ENCODE results near the gene CAMK1D.

CAMK1D gene

DNA sequence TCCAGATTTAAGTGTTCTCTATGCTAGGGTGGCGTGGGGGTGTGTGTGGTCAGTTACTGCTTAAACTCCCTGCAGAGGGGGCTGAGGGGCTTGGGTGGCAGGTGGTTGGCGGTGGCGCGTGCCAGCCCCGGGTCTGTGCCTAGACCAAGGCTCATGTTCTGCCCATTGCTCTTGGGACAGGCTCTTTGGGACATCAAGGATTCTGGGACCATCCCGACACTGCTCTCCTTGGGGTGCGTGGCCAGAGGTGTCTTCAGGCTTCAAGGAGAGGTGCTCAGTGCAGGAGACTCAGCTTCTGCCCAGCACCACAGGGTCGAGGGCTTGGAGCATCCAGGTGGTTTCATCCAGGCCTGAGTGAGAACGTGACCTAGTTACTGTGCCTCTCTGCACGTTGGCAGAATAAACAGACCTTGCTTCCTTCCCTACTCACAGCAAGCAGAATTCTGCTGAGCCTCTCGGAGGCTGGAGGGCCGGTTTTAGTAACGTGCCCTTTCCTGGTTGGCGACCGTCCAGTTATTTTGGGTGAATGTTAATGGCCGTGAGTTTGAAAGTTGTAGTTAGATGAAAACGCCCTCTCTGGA is 39.9 kb downstream of the CAMK1D start:
- Histone ChIP-seq H3K27ac (no peak overlapping the region), H3K79me2 (ENCODE audit: insufficient read depth, low read depth) (peaks cover 23% of the 10 kb centered on the region), H3K4me2 (no peak overlapping the region), H2AFZ (ENCODE audit: low read depth) (no peak overlapping the region), H3K36me3 (ENCODE audit: insufficient read depth) (no peaks in the 10 kb centered on the region), H3K9ac (no peak overlapping the region), H3K4me1 (ENCODE audit: low read depth, poor library complexity, severe bottlenecking) (no peaks in the 10 kb centered on the region), H4K20me1 (ENCODE audit: insufficient read depth) (no peaks in the 10 kb centered on the region), H3K4me3 (IDR thresholded peaks at IDR 0.05; ENCODE audit: insufficient read depth, low read depth, low read length) (no peak overlapping the region), H3K27me3 (ENCODE audit: insufficient read depth, low read depth) (no peaks in the 10 kb centered on the region)
- TF ChIP-seq, protein P1, sequence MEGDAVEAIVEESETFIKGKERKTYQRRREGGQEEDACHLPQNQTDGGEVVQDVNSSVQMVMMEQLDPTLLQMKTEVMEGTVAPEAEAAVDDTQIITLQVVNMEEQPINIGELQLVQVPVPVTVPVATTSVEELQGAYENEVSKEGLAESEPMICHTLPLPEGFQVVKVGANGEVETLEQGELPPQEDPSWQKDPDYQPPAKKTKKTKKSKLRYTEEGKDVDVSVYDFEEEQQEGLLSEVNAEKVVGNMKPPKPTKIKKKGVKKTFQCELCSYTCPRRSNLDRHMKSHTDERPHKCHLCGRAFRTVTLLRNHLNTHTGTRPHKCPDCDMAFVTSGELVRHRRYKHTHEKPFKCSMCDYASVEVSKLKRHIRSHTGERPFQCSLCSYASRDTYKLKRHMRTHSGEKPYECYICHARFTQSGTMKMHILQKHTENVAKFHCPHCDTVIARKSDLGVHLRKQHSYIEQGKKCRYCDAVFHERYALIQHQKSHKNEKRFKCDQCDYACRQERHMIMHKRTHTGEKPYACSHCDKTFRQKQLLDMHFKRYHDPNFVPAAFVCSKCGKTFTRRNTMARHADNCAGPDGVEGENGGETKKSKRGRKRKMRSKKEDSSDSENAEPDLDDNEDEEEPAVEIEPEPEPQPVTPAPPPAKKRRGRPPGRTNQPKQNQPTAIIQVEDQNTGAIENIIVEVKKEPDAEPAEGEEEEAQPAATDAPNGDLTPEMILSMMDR (conservative IDR thresholded peaks at IDR 0.05; ENCODE audit: low read depth, low read length) = no peak

DNA sequence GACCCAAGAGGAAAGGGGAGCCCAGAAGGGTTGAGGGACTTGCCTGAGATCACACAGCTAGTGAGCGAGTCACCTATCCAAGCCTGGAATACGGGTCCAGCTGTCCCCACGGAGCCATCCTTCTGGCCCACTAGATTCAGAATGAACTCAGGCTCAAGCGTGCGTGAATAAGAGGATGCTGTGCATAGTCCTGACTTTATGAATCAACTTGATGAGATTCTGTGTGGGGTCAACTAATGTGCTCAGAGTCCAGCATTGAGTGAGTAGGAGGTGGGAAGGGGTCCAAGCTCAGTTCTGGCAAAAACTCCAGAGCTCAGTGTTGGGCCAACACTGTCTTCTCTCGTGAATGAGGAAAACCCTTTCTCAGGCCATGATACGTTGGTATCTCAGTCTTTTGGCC is 41.4 kb downstream of the CAMK1D start:
- Histone ChIP-seq H3K36me3 (ENCODE audit: insufficient read depth) (no peaks in the 10 kb centered on the region), H3K79me2 (ENCODE audit: insufficient read depth, low read depth) (peaks cover 27% of the 10 kb centered on the region), H2AFZ (ENCODE audit: low read depth) (no peak overlapping the region), H3K9ac (no peak overlapping the region), H4K20me1 (ENCODE audit: insufficient read depth) (no peaks in the 10 kb centered on the region), H3K4me1 (ENCODE audit: low read depth, poor library complexity, severe bottlenecking) (no peaks in the 10 kb centered on the region), H3K27ac (no peak overlapping the region), H3K27me3 (ENCODE audit: insufficient read depth, low read depth) (no peaks in the 10 kb centered on the region), H3K4me2 (no peak overlapping the region), H3K4me3 (IDR thresholded peaks at IDR 0.05; ENCODE audit: insufficient read depth, low read depth, low read length) (no peak overlapping the region)
- TF ChIP-seq, protein P1 (conservative IDR thresholded peaks at IDR 0.05; ENCODE audit: low read depth, low read length) = no peak

DNA sequence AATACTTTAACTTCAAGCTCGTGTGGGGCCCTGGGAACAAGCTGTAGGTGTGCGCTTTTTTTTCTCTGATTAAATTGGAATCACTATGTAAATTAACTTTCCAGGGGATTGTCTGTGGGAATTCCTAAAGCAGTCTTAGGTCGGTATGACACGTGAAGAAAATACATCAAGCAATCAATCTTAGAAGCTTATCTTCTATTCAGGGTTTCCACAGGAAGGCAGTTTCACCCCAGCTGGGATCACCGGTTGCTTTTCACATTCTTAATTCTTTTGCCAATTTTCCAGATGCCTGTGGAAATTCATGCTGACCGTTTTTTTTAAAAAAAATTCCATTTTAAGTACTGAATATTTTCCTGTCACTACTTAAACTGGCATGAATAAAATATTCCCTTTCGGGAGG is 41.9 kb downstream of the CAMK1D start:
- TF ChIP-seq, protein P1 (conservative IDR thresholded peaks at IDR 0.05; ENCODE audit: low read depth, low read length) = no peak
- Histone ChIP-seq H3K9ac (no peak overlapping the region), H3K4me3 (IDR thresholded peaks at IDR 0.05; ENCODE audit: insufficient read depth, low read depth, low read length) (no peak overlapping the region), H3K27ac (no peak overlapping the region), H3K27me3 (ENCODE audit: insufficient read depth, low read depth) (no peaks in the 10 kb centered on the region), H2AFZ (ENCODE audit: low read depth) (no peak overlapping the region), H3K79me2 (ENCODE audit: insufficient read depth, low read depth) (peaks cover 23% of the 10 kb centered on the region), H4K20me1 (ENCODE audit: insufficient read depth) (no peaks in the 10 kb centered on the region), H3K36me3 (ENCODE audit: insufficient read depth) (no peaks in the 10 kb centered on the region), H3K4me2 (no peak overlapping the region), H3K4me1 (ENCODE audit: low read depth, poor library complexity, severe bottlenecking) (no peaks in the 10 kb centered on the region)

DNA sequence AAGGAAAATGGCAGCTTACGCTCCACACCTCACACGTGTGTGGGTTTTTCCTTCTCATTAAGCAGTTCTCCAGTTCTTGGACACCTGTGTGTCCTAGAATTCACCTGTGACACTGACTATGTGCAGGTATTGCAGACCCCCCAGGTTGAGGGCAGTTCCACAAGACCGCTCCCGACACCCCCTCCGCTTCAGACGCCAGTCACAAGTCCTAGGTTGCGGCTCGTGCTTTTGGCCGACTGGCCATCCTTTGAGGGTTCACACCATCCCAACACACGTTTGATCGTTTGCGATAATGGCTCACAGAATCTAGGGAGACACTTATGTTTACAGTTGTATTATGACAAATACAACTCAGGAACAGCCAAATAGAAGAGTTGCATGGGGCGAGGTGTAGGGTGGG is 44.5 kb downstream of the CAMK1D start:
- TF ChIP-seq, protein P1 (conservative IDR thresholded peaks at IDR 0.05; ENCODE audit: low read depth, low read length) = no peak
- Histone ChIP-seq H4K20me1 (ENCODE audit: insufficient read depth) (no peaks in the 10 kb centered on the region), H3K4me1 (ENCODE audit: low read depth, poor library complexity, severe bottlenecking) (no peaks in the 10 kb centered on the region), H3K27me3 (ENCODE audit: insufficient read depth, low read depth) (no peaks in the 10 kb centered on the region), H3K79me2 (ENCODE audit: insufficient read depth, low read depth) (peaks cover 19% of the 10 kb centered on the region), H2AFZ (ENCODE audit: low read depth) (no peak overlapping the region), H3K9ac (no peak overlapping the region), H3K27ac (no peak overlapping the region), H3K36me3 (ENCODE audit: insufficient read depth) (no peaks in the 10 kb centered on the region), H3K4me3 (IDR thresholded peaks at IDR 0.05; ENCODE audit: insufficient read depth, low read depth, low read length) (no peak overlapping the region), H3K4me2 (no peak overlapping the region)
